Spleen (tissue), 11 donors: ENCODE results near the gene SLC30A4. TPM values are rescaled to one million over a fixed set of nuclear protein-coding genes. Genes with fewer than 3 reads are reported as not detected.
"Not testable (repeated sequence)": the region's sequence is repeated elsewhere in the genome, so short reads cannot be mapped to it uniquely, and the experiment has no call there.

Experiments
- DNase-seq: peaks from one replicate; pipeline ENCODE4 v3.0.0-alpha.2; 2020
- H3K27ac ChIP-seq, 8 donors: fragments of 200-600 bp; sonication (generic) in 7 of 8; 1 replicate in 4 of 8; 2 replicates in 4 of 8; pipeline versions ENCODE4 v1.5.0 to v1.8.0; 2016 to 2021; ENCODE audit warnings: inconsistent platforms in 4 of 8, mild to moderate bottlenecking in 4 of 8, moderate library complexity in 1 of 8
- H3K27me3 ChIP-seq, 7 donors: fragments of 200-600 bp; sonication (generic) in 6 of 7; replicated peaks in 1 of 7; 1 replicate in 4 of 7; 2 replicates in 3 of 7; pipeline versions ENCODE4 v1.5.0 to v1.8.0; 2016 to 2021; ENCODE audit warnings: inconsistent platforms in 3 of 7, mild to moderate bottlenecking in 1 of 7
- H3K36me3 ChIP-seq, 6 donors: fragments of 200-600 bp; sonication (generic) in 5 of 6; 1 replicate in 4 of 6; 2 replicates in 2 of 6; pipeline versions ENCODE4 v1.5.0 to v1.8.0; 2016 to 2021; ENCODE audit warnings: inconsistent platforms in 2 of 6
- H3K4me1 ChIP-seq, 6 donors: fragments of 200-600 bp; sonication (generic) in 5 of 6; 1 replicate in 3 of 6; 2 replicates in 3 of 6; pipeline versions ENCODE4 v1.5.0 to v1.8.0; 2016 to 2021; ENCODE audit warnings: inconsistent platforms in 3 of 6
- H3K4me3 ChIP-seq, 8 donors: fragments of 200-600 bp; sonication (generic) in 7 of 8; 1 replicate in 4 of 8; 2 replicates in 4 of 8; pipeline versions ENCODE4 v1.5.0 to v1.8.0; 2016 to 2021; ENCODE audit warnings: inconsistent platforms in 4 of 8, mild to moderate bottlenecking in 4 of 8, moderate library complexity in 2 of 8
- H3K9me3 ChIP-seq, 8 donors: fragments of 200-600 bp; sonication (generic) in 7 of 8; 1 replicate in 4 of 8; 2 replicates in 4 of 8; pipeline versions ENCODE4 v1.5.0 to v1.8.0; 2016 to 2021; ENCODE audit warnings: inconsistent platforms in 4 of 8
- POLR2A ChIP-seq, 3 donors: fragments of 450-650 bp; IDR thresholded peaks; one replicate each; pipeline ENCODE4 v1.5.1; 2017; ENCODE audit warnings: antibody characterized with exemption in 3 of 3, mild to moderate bottlenecking in 1 of 3
- POLR2AphosphoS5 ChIP-seq, 3 donors: sonication (generic); formaldehyde crosslinking; IDR thresholded peaks; one replicate each; pipeline ENCODE4 v1.5.1; 2017; ENCODE audit warnings: antibody characterized with exemption in 3 of 3
- WGBS, 5 donors: extraction: QIAGEN DNeasy Blood & Tissue Kit in 3 of 5; methylation state at CpG; one replicate each; pipeline versions ENCODE4 v1.1.5 to v1.1.7; 2013 to 2018; 5-methylcytosine and 5-hydroxymethylcytosine counted together
- intact Hi-C: fragments of 100-400 bp; cut with DNase I; formaldehyde crosslinking; loops from one replicate; pipeline ENCODE4 v1.15.0; 2023; ENCODE audit warnings: low total_unique reads
- polyA plus RNA-seq, 3 donors: library from polyadenylated mRNA; stranded (reverse); fragments of 200-250 nt; gene quantifications; one replicate each; pipeline ENCODE4 v1.2.1, GENCODE V29; 2013
- total RNA-seq, 7 donors: library from RNA; depleted of rRNA in 3 of 7; stranded (reverse); fragments of >200 nt in 3 of 7; fragmentation: NEBNext Ultra II Directional in 4 of 7; extraction: Animal tissue kit (Norgen Biotek cat#: 25700) in 4 of 7; gene quantifications; one replicate each; pipeline versions ENCODE4 v1.1.0 to v1.2.1, GENCODE V29; 2016 to 2021
- TF ChIP-seq, protein P1 (sequence below), 11 experiments: fragments of 200-600 bp in 7 of 11; fragments of 450-650 bp in 4 of 11; sonication (generic) in 4 of 11; IDR thresholded peaks in 8 of 11; conservative IDR thresholded peaks in 3 of 11; 1 replicate in 7 of 11; 2 replicates in 4 of 11; pipeline versions ENCODE4 v1.4.0 to v1.8.0; 2016 to 2021; ENCODE audit warnings: antibody characterized with exemption in 11 of 11, inconsistent platforms in 4 of 11, mild to moderate bottlenecking in 1 of 11
- donor health status: healthy with polysubstance abuse.
- donor health status: DM: no; HTN: no; CAD: no; lungs with moderate emphysema.
- donor health status: DM: no; HTN: no; CAD: no.
- donor health status: Bipolar disorder and iron deficiency.
- donor health status: healthy.
- donor health status: DM: no; HTN: no; CAD: no.
- donor health status: DM: yes; HTN: yes; CAD: no.

SLC30A4 gene
- total and polyA plus RNA-seq, 10 donors, result 1.0 to 11.8 (median 7.8) TPM

DNA sequence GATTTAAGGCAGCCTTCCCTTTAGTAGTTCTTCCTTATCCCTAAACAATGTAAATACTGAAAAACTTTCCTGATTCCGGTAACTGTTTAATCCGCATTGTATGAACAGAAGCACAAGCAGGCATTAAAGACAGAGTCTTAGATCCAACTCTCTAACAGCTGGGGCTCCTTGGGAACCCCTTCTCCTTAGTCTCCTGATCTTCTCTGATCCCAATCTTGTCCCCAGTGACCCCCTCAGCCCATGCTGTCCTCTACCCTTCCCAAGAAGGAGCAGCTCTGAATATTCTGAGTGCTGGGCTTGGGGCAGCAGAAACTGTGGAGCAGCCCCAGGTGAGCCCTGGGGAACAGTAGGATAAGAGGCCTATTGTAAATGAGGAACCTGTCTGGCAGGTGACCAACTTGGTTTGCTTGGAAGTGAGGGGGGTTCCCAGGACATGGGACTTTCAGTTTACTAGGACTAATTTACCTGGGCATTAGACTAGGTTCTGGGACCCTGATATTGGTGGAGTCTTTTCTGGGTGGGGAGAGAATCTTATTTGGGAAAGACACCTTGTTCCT is 13.0 kb upstream of the SLC30A4 start:
- no peaks in the 10 kb centered on the region for H3K36me3 ChIP-seq
- H3K27me3 ChIP-seq, result no peaks in the 10 kb centered on the region
- H3K4me1 ChIP-seq, result no peaks in the 10 kb centered on the region
- no peak for TF ChIP-seq POLR2A (IDR thresholded peaks at IDR 0.05)
- TF ChIP-seq, protein P1, sequence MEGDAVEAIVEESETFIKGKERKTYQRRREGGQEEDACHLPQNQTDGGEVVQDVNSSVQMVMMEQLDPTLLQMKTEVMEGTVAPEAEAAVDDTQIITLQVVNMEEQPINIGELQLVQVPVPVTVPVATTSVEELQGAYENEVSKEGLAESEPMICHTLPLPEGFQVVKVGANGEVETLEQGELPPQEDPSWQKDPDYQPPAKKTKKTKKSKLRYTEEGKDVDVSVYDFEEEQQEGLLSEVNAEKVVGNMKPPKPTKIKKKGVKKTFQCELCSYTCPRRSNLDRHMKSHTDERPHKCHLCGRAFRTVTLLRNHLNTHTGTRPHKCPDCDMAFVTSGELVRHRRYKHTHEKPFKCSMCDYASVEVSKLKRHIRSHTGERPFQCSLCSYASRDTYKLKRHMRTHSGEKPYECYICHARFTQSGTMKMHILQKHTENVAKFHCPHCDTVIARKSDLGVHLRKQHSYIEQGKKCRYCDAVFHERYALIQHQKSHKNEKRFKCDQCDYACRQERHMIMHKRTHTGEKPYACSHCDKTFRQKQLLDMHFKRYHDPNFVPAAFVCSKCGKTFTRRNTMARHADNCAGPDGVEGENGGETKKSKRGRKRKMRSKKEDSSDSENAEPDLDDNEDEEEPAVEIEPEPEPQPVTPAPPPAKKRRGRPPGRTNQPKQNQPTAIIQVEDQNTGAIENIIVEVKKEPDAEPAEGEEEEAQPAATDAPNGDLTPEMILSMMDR (IDR thresholded peaks at IDR 0.05 in 8 of 11, conservative IDR thresholded peaks at IDR 0.05 in 3 of 11), result no peak
- TF ChIP-seq POLR2AphosphoS5 (IDR thresholded peaks at IDR 0.05), result no peak
- 94 to 100% (median 100%) methylated on average over 2 of the region's 2 CpGs for WGBS, 5 donors
- intact Hi-C loops, result no loop called here
- no peak overlapping the region for H3K4me3 ChIP-seq
- no peak for DNase-seq
- no peaks in the 10 kb centered on the region for H3K9me3 ChIP-seq
- no peak overlapping the region for H3K27ac ChIP-seq

DNA sequence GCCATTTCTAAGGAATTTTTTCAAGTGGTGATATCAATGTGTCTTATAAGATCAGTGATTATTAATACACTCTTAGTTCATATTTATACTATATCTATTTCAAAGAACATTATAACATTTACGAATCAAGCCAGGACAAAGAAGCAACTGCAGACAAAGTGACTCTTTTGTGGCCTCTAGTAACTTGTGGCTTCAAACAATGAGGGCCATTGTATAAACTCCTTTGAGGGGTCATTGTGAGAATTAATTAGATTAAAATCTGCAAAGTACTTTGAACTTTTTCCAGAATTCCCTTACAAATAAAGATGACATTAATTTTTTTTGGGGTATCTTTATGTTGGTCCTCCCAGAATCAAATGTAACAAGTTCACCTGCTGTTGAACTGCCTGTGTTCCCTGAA is 12.3 kb upstream of the SLC30A4 start:
- no peaks in the 10 kb centered on the region for H3K36me3 ChIP-seq
- H3K27me3 ChIP-seq, result no peaks in the 10 kb centered on the region
- no peak overlapping the region for H3K27ac ChIP-seq
- H3K4me3 ChIP-seq, result no peak overlapping the region
- intact Hi-C loops, result no loop called here
- TF ChIP-seq POLR2A (IDR thresholded peaks at IDR 0.05), result no peak
- no peak for TF ChIP-seq POLR2AphosphoS5 (IDR thresholded peaks at IDR 0.05)
- TF ChIP-seq, protein P1 (IDR thresholded peaks at IDR 0.05 in 8 of 11, conservative IDR thresholded peaks at IDR 0.05 in 3 of 11), result no peak
- DNase-seq, result no peak
- H3K4me1 ChIP-seq, result no peaks in the 10 kb centered on the region
- 79 to 92% (median 86%) methylated on average over 1 of the region's 1 CpG for WGBS, 5 donors
- no peaks in the 10 kb centered on the region for H3K9me3 ChIP-seq

DNA sequence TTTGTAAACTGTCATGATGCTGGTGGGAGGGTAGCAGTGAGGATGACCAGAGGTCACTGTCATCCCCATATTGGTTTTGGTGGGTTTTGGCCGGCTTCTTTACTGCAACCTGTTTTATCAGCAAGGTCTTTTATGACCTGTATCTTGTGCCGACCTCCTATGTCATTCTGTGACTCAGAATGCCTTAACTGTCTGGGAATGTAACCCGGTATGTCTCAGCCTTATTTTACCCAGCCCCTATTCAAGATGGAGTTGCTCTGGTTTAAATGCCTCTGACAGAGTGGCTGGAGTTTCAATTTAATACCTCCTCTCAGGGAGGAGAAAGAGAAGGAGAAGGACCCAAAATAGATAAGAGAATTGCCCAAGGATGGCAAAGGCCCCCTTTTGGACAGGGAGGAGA is 10.3 kb upstream of the SLC30A4 start:
- H3K4me1 ChIP-seq, H3K36me3 ChIP-seq, H3K9me3 ChIP-seq, DNase-seq, H3K27me3 ChIP-seq, intact Hi-C loops, H3K27ac ChIP-seq, H3K4me3 ChIP-seq: not testable (repeated sequence)
- WGBS, 5 donors, result 79 to 90% (median 83%) methylated on average over 3 of the region's 3 CpGs

DNA sequence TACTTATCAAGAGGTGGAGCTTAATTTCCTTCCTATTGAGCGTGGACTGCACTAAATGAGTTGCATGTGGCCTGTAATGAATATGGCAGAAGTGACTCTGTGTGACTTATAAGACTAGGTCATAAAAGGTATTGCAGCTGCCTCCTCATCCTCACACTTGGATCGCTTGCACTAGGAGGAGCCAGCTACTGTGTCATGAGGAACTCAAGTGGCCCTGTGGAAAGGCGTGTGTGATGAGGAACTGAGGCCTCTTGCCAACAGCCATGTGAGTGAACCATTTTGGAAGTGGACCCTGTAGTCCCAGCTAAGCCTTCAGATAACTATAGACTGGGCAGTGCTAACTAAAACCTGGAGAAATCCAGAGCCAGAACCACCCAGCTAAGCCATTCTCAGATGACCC is 7.1 kb upstream of the SLC30A4 start:
- Histone ChIP-seq H3K27ac (no peak overlapping the region), H3K9me3 (no peaks in the 10 kb centered on the region), H3K4me3 (no peak overlapping the region), H3K4me1 (peaks cover 0 to 9% (median 0%) of the 10 kb centered on the region in 6 donors), H3K36me3 (no peaks in the 10 kb centered on the region), H3K27me3 (no peaks in the 10 kb centered on the region)
- WGBS, 5 donors, result 66 to 81% (median 79%) methylated on average over 3 of the region's 3 CpGs
- intact Hi-C loops, result loop anchor here (10.0 kb wide), 1 partner anchor 55 kb away; the partner anchor contains the start of gene BLOC1S6
- TF ChIP-seq, protein P1 (IDR thresholded peaks at IDR 0.05 in 8 of 11, conservative IDR thresholded peaks at IDR 0.05 in 3 of 11), result no peak
- no peak for DNase-seq

DNA sequence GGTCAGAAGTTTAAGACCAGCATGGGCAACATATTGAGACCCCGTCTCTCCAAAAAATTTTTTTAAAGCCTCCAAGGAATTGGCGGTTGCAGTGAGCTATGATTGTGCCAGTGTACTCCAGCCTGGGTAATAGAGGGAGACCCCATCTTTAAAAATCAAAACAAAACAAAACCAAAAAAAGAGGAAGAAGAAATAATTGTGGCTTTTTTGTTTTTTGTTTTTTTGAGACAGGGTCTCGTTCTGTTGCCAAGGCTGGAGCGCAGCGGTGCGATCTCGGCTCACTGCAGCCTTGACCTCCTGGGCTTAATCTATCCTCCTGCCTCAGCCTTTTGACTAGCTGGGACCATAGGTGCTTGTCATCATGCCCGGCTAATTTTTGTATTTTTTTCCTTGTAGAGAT is 4.5 kb upstream of the SLC30A4 start:
- TF ChIP-seq, protein P1 (IDR thresholded peaks at IDR 0.05 in 8 of 11, conservative IDR thresholded peaks at IDR 0.05 in 3 of 11), result no peak
- TF ChIP-seq POLR2A (IDR thresholded peaks at IDR 0.05) (no peak), POLR2AphosphoS5 (IDR thresholded peaks at IDR 0.05) (no peak)

More for the DNA sequence above, 4.5 kb upstream of the SLC30A4 start:
- no peak for DNase-seq
- intact Hi-C loops, result loop anchor here (10.0 kb wide), 1 partner anchor 58 kb away; the partner anchor contains the start of gene BLOC1S6
- Histone ChIP-seq H3K27ac (no peak overlapping the region), H3K4me1 (peaks cover 0 to 20% (median 7%) of the 10 kb centered on the region in 6 donors), H3K27me3 (peaks cover 0 to 19% (median 0%) of the 10 kb centered on the region in 7 donors), H3K9me3 (no peaks in the 10 kb centered on the region), H3K36me3 (no peaks in the 10 kb centered on the region), H3K4me3 (no peak overlapping the region)
- 53 to 62% (median 61%) methylated on average over 8 of the region's 8 CpGs for WGBS, 5 donors
